Measurements from ENCODE around the gene MRNIP.

The MRNIP gene

GRCh38 chr5:179833709-179834070, 24.9 kb downstream of the MRNIP start:
- ATAC-seq, result no peak
- no peak for TF ChIP-seq CSRNP3 (CRISPR knock-in tag; IDR thresholded peaks at IDR 0.05)
- TF ChIP-seq ZNF565 (CRISPR knock-in tag; conservative IDR thresholded peaks at IDR 0.05; ENCODE audit: low read depth), result no peak
- no peak for TF ChIP-seq POU6F1 (CRISPR knock-in tag; IDR thresholded peaks at IDR 0.05; ENCODE audit: borderline replicate concordance, low read depth)
- TF ChIP-seq OSR1 (CRISPR knock-in tag; IDR thresholded peaks at IDR 0.05), result no peak
- no peak for TF ChIP-seq GLIS3 (CRISPR knock-in tag; IDR thresholded peaks at IDR 0.05)
- no peak for TF ChIP-seq TOX (CRISPR knock-in tag; IDR thresholded peaks at IDR 0.05; ENCODE audit: borderline replicate concordance)
- no peak for TF ChIP-seq CSDC2 (CRISPR knock-in tag; IDR thresholded peaks at IDR 0.05)
- TF ChIP-seq PATZ1 (CRISPR knock-in tag; IDR thresholded peaks at IDR 0.05; ENCODE audit: borderline replicate concordance), result no peak
- TF ChIP-seq SNAI2 (CRISPR knock-in tag; IDR thresholded peaks at IDR 0.05), result no peak
- TF ChIP-seq TSHZ2 (CRISPR knock-in tag; IDR thresholded peaks at IDR 0.05), result no peak
- TF ChIP-seq ARNTL (CRISPR knock-in tag; IDR thresholded peaks at IDR 0.05; ENCODE audit: borderline replicate concordance, low read depth), result no peak
- TF ChIP-seq ESRRG (CRISPR knock-in tag; IDR thresholded peaks at IDR 0.05), result no peak
- TF ChIP-seq PPARA (CRISPR knock-in tag; IDR thresholded peaks at IDR 0.05; ENCODE audit: borderline replicate concordance), result no peak
- TF ChIP-seq ZFP30 (CRISPR knock-in tag; IDR thresholded peaks at IDR 0.05), result no peak
- TF ChIP-seq ISL1 (CRISPR knock-in tag; IDR thresholded peaks at IDR 0.05), result no peak
- no peak for TF ChIP-seq ZC3H10 (CRISPR knock-in tag; IDR thresholded peaks at IDR 0.05)
- no peak for TF ChIP-seq CREB5 (CRISPR knock-in tag; IDR thresholded peaks at IDR 0.05; ENCODE audit: low read depth)

GRCh38 chr5:179833056-179833708, 25.4 kb downstream of the MRNIP start:
- ATAC-seq, result no peak; the same call in 2 of the 3 replicates
- TF ChIP-seq ZC3H10 (CRISPR knock-in tag; IDR thresholded peaks at IDR 0.05) (no peak), TSHZ2 (CRISPR knock-in tag; IDR thresholded peaks at IDR 0.05) (no peak), CSDC2 (CRISPR knock-in tag; IDR thresholded peaks at IDR 0.05) (no peak), POU6F1 (CRISPR knock-in tag; IDR thresholded peaks at IDR 0.05; ENCODE audit: borderline replicate concordance, low read depth) (no peak), CREB5 (CRISPR knock-in tag; IDR thresholded peaks at IDR 0.05; ENCODE audit: low read depth) (no peak), PATZ1 (CRISPR knock-in tag; IDR thresholded peaks at IDR 0.05; ENCODE audit: borderline replicate concordance) (no peak), ZFP30 (CRISPR knock-in tag; IDR thresholded peaks at IDR 0.05) (no peak), OSR1 (CRISPR knock-in tag; IDR thresholded peaks at IDR 0.05) (no peak), RARB (CRISPR knock-in tag; IDR thresholded peaks at IDR 0.05) (no peak), ARNTL (CRISPR knock-in tag; IDR thresholded peaks at IDR 0.05; ENCODE audit: borderline replicate concordance, low read depth) (no peak), PPARA (CRISPR knock-in tag; IDR thresholded peaks at IDR 0.05; ENCODE audit: borderline replicate concordance) (no peak), ZNF8 (CRISPR knock-in tag; IDR thresholded peaks at IDR 0.05) (no peak), GLIS3 (CRISPR knock-in tag; IDR thresholded peaks at IDR 0.05) (no peak), TCF4 (CRISPR knock-in tag; IDR thresholded peaks at IDR 0.05; ENCODE audit: borderline replicate concordance) (no peak)
